Loucy (cell line): Measurements from ENCODE around the gene FAM131C.

Experiments used
- EZH2phosphoT487 ChIP-seq: fragments of 200-600 bp; IDR thresholded peaks from 2 replicates; pipeline ENCODE4 v1.6.1; 2018; ENCODE audit warnings: antibody characterized with exemption, mild to moderate bottlenecking, moderate library complexity, borderline replicate concordance
- TF ChIP-seq, protein P1 (sequence below): fragments of 200-600 bp; sonication (generic); conservative IDR thresholded peaks from 2 replicates; pipeline ENCODE4 v1.5.1; 2014; ENCODE audit warnings: mild to moderate bottlenecking, antibody characterized with exemption, low read length

DNA sequence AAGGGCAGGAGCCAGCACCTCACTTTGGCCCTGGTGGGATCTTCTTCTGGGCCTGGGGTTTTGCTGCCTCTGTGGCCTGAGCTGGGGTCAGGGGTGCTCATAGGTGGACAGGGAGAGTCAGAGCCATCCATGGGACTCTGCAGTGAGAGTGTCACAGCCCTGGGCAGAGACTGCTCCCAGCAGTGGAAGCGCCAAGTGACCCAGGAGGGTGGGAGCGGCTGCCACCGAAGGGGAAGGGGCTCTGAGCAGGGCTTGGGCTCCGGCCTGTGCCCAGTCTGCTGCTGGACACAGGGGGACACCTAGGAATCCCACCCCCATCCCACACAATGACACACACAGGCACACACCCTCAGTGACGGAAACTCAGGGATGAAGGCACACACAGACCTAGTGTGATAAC is 29.5 kb downstream of the FAM131C start:
- TF ChIP-seq, protein P1, sequence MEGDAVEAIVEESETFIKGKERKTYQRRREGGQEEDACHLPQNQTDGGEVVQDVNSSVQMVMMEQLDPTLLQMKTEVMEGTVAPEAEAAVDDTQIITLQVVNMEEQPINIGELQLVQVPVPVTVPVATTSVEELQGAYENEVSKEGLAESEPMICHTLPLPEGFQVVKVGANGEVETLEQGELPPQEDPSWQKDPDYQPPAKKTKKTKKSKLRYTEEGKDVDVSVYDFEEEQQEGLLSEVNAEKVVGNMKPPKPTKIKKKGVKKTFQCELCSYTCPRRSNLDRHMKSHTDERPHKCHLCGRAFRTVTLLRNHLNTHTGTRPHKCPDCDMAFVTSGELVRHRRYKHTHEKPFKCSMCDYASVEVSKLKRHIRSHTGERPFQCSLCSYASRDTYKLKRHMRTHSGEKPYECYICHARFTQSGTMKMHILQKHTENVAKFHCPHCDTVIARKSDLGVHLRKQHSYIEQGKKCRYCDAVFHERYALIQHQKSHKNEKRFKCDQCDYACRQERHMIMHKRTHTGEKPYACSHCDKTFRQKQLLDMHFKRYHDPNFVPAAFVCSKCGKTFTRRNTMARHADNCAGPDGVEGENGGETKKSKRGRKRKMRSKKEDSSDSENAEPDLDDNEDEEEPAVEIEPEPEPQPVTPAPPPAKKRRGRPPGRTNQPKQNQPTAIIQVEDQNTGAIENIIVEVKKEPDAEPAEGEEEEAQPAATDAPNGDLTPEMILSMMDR, result no peak
- TF ChIP-seq EZH2phosphoT487, result no peak
